HG03139 (cell line): Measurements from ENCODE around the gene ATP8A2.
"Not testable (repeated sequence)": the region's sequence is repeated elsewhere in the genome, so short reads cannot be mapped to it uniquely, and the experiment has no call there.

ENCODE experiments used
- ATAC-seq: cut with Tn5 transposase; IDR thresholded peaks from one replicate; pipeline ENCODE4 v1.9.1; 2021; ENCODE audit not compliant: unreplicated experiment

ATP8A2 gene

DNA sequence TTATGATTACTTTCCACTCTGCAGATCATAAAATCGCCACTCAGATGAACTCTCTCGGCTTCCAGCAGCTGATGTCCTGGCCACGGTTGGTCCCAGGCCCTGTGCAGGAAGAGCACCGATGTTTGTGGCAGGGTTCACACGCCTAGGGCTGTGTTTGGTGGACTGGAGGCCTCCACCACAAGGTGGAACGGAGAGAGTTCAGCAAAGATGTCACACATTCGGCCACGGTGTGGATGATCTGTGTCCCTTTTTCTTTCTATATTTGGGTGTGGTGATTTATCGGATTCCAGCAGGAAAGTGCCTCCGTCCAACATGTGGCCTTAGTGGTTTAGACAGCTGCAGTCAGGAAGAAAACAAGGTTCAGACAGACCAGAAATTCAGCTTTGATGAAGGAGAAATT lies 680.6 kb downstream of the ATP8A2 start:
- ATAC-seq = no peak

DNA sequence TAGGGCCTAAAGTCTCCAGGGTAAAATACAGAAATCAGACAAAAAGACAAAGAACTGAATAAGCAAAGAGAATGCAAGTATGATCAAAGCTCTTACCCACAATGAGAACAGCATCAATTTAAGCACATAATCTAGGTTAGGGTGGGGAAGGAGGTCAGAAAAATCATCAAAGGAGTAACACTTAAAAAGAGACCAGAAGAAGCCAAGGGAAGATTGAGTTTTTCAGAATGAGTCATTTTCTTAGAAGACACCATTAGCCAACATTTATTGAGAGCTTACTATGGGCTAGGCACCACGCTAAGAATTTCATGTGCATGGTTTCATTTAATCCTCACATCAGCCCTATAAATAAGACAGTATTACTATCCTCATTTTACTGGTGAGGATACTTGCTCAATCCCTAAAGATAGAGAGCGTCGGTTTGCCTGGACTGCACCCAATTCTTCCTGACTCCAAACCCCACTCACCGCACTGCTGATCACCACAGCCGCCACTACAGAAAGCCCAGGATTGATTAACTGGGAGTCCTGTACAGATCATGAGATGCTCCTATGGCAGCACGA lies 681.7 kb downstream of the ATP8A2 start:
- ATAC-seq = no peak

DNA sequence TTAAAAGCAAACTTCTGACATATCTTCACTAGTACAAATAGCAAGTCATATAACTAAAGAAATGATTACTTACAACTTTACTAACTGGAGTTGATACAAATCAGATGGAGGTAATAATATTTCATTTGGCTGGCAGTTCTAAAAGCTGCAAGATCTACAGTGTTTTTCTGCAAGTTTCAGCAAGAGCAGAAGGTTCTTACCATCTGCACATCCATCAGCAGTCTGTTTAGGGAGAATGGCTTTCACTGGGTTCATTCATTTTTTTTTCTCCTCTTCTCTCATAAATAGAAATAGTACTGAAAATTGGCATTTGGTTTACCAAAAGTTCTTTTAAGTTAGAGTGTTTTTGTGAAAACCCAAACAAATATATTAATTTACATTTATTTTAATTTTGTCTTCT lies 683.1 kb downstream of the ATP8A2 start:
- no peak for ATAC-seq

DNA sequence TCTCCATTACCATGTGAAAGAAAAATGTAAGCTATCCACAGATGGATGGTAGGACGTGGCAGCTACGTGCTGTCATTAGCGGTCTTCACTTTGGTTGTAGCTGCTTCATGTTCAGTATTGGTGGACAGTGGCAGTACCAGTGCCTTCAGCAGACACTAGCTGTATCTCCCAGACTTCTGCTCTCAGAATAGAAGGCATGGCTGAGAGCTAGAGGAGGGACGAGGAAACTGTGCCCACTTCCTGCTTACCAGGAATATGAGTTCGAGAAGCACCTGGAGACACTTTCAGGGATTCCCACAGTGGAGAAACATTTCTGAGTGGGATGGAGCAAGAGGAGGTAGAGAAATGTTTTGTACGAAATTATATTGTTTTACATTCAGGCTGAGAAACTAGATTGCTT lies 686.9 kb downstream of the ATP8A2 start:
- no peak for ATAC-seq

DNA sequence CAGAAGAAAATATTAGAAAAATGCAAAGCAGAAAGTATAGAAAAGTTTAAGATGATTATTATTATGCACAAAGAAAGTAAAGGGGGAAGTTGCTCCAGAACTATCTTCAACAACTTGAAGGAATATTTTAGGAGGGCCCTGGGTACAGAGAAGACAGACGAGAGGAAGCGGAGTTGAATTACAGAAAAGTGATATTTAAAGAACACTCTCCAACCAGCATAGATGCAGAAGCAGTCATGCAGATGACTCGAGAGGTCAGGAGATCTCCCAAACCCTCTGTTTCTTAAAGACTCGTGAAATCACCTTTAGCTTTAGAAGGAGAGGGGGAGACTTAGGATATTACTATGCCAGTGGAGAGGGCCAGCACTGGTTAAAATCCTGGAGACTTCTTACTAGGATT lies 688.6 kb downstream of the ATP8A2 start:
- ATAC-seq = no peak

DNA sequence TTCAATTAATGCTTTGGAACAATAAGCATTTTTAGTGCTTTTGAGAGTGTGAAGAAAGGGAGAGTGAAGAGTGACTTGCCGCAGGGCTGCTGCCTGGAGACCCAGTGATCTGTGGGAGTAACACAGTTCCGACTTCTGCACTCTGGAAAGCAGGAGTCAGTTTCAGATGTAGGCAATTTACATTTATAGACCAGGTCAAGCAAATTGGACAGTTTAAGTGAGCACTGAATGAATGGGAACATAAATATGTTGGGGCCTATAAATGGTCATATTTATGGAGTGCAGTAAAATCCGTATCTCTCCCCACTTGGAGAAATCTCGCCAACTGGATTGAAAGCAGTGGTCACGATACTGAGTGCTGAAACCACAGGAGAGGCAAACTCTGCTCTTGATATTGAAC lies 689.5 kb downstream of the ATP8A2 start:
- no peak for ATAC-seq

DNA sequence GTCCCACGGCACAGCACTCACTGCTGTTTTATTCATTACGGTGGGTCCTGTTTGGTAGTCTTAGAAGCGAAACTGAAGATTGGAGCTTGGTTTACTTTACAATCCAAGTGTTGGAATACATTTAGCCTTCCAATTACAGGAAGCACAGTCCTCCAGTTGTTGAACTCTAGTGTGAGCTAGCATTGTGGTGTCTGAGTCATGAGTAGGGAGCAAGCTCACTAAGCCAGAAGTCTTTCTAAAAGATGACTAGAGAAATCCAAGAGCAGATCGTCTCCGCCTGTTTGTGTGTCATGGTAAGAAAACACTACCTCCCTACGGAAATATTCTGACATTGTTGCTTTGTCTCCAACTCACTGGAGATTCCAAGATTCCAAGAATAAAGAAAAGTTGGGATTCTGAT lies 690.2 kb downstream of the ATP8A2 start:
- no peak for ATAC-seq

DNA sequence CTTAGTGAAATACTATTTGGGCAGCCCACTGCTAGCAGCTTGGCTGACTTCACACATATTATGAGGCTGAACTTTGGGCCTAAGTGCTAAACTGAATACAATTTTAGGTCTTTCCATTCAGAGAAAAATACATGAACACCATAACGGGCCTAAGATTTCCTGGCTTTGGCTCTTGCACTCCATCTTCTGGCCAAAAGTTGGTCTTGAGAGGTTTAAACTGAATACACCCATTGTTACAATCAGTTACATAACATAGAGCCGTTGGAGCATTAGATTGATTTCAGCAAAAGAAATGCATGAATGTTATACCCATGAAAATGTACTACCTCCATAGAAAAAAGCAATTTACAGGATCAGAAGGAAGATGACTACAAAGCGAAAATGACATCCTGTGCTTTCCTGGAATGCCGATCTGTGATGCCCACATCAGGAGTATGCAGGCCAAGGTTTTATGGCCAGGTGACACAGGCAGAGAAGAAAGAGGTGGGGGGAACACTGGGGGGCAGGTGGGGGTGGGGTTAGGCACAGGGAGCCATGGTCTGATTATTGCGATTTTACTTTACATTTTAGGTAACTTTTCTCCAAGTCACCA lies 691.2 kb downstream of the ATP8A2 start:
- ATAC-seq = no peak

DNA sequence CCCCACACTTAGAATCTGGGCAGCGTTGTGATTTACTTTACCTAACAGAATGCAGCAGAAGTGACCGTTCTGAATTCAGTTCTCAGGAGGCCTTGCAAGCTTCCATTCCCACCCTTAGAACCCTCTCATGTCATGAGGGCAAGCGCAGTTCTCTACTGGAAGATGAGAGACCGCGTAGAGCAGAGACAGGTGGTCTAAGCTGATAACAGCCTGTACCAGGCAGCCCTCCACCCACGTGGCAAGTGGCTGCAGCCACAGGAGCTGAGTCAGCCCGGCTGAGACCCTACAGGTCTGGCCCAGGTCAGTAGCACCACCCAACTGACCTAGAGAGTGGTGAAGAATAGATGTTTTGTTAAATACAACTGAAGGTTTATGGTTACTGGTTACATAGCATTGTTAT lies 694.7 kb downstream of the ATP8A2 start:
- ATAC-seq = not testable (repeated sequence)

DNA sequence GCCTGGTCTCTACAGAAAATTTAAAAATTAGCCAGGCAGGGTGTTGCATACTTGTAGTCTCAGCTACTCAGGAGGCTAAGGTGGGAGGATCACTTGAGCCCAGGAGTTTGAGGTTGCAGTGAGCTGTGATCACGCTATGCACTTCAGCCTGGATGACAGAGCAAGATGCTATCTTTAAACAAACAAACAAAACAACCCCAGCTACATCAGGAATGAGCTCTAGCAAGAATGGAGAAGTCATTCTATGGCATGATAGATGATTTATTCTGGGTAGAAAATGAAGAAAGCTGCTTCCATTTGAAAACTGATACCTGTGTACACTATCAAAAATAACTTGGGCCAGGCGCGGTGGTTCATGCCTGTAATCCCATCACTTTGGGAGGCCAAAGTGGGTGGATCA lies 695.8 kb downstream of the ATP8A2 start:
- ATAC-seq = no peak

DNA sequence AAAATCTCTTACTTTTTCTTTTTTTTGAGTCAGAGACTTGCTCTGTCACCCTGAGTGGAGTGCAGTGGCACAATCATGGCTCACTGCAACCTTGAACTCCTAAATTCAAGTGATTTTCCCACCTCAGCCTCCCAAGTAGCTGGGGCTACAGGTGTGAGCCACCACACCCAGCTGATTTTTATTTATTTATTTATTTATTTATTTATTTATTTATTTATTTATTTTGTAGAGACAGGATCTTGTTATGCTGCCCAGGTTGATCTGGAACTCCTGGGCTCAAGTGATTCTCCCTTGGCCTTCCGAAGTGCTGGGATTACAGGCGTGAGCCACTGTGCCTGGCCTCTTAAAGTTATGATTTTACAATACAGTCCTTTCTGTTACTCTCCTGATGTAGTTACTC lies 696.6 kb downstream of the ATP8A2 start:
- not testable (repeated sequence) for ATAC-seq

DNA sequence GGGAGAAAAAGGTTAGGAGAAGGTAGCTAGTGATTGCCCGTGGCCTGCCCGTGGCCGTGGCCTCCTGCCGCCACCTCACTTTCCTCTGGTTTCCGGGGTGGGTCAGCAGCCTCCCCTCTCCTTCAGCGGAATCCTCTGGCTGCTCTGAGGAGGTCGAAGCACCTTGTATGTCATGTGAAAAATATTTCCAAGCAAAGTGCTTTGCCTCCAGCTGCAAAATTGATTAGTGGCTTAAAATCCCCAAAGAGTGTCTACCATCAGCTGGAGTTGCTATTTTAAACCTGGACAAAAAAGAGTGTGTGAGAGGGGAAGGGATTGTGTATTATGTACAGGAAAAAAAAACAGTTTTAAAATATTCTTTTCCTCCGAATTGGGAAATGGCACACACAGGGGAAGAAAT lies 697.9 kb downstream of the ATP8A2 start:
- ATAC-seq = not testable (repeated sequence)

DNA sequence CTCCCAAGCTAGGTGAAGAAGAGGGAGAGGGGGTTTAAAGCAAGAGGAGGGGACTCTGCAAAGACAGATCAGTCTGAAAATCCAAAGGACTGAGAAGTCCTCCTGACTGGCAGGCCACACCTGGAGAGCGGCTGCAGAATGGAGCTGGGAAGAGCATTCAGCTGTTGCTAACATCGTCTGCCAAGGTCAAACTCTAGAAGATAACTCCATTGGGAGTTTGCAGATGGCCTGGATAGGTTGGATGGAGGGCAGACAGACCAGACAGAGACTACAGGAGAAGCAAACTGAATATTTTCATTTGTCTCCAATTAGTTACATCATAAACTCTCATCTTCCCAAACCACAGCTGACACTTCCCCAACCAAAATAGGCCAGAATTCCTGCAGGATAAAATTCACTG lies 699.9 kb downstream of the ATP8A2 start:
- no peak for ATAC-seq

DNA sequence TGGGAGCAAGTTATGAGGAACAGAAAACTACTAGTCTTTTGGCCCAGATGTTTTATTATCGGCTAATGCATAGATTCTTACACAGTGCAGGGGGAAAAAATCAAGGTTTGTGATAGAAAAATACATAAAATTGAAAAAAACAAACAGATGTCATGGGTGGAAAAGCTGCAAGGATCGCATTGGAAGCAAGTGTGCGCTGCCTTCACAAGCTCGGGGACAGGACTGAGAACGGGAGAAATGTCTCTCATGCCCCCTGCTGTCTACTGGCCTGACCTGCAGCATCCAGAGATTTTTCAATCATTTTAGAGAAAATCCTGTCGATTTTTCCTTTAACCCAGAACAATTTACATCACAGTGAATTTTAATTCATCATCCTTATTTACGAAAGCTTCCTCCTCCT lies 700.6 kb downstream of the ATP8A2 start:
- ATAC-seq = not testable (repeated sequence)

DNA sequence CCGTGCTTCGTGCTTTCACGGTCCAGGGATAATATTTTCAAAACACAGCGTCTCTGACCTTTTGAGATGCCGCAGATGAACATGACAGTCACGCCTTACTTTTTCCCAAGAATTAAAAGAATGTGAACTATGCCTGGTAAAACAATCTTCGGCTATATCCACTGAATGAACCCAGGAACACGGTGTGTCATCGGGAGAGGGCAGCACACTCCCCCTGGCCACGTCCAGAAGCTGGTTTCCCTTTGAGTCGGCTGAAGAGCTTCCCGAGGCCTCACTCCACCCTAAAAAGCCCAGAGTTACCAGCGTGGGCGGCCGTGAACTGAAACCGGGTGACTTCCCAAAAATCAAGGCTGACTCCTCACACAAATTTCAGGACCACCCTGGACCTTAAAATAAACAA lies 702.9 kb downstream of the ATP8A2 start:
- ATAC-seq = no peak
